SIG-M5 treated with dmso at 0.1 percent for 504 hours (cell line): ENCODE data around the gene TAS2R1.

Source experiments
- DNase-seq: peaks from one replicate; lab custom pipeline; 2025; ENCODE audit not compliant: unreplicated experiment; lab: John Stamatoyannopoulos, UW

The TAS2R1 gene

DNA sequence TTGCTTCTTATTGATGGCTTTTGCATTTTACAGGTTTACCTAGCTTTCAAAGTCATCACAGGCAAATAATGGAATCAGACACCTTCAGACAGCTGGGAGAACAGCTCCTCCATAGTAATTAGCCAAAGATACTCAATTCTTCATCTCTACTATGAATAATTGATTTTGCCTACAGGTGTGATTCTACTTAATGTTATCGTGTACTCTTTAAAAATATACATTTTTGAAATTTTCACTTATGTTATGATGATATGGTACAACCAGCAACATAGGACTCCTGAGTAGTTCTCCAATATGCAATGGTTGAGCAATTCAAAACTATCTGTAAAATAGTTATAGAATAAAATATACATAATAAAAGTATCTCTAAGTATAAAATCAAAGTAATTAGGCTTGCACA, at the start of gene TAS2R1:
Gene TAS2R1, minus strand, starts transcription at position 101 of the 400 bp plus-strand sequence. CDS start 319 bp downstream, outside the sequence.
- DNase-seq: no peak

DNA sequence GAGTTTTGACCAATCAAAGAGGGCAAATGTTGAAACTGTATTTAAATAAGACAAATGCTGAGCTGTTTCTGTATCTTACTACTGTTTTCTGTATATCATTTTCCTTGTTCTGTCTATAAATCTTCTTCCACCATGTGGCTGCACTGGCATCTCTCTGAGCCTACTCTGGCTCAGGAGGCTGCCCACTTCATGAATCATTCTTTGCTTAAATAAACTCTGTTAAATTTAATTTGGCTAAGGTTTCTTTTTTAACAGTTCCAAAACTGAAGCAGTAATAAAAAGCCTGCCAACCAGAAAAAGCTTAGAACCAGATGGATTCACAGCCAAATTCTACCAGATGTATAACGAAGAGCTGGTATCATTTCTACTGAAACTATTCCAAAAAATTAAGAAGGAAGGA, 40.2 kb upstream of the TAS2R1 start:
- DNase-seq: no peak

DNA sequence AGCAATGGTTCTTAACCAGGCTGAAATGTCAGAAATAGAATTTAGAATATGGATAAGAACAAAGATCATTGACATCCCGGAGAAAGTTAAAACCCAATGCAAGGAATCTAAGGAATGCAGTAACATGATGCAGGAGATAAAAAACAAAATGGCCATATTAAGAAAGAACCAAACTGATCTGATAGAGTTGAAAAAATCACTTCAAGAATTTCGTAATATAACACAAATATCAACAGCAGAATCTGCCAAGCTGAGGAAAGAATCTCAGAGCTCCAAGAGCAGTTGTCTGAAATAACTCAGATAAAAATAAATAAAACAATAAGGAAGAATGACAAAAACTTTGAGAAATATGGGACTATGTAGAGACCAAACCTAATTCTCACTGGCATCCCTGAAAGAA, 37.8 kb upstream of the TAS2R1 start:
- no peak for DNase-seq

- DNase-seq: no peak
These were observed 33.7 kb upstream of the TAS2R1 start for GRCh38 chr5:9663891-9664290.

DNA sequence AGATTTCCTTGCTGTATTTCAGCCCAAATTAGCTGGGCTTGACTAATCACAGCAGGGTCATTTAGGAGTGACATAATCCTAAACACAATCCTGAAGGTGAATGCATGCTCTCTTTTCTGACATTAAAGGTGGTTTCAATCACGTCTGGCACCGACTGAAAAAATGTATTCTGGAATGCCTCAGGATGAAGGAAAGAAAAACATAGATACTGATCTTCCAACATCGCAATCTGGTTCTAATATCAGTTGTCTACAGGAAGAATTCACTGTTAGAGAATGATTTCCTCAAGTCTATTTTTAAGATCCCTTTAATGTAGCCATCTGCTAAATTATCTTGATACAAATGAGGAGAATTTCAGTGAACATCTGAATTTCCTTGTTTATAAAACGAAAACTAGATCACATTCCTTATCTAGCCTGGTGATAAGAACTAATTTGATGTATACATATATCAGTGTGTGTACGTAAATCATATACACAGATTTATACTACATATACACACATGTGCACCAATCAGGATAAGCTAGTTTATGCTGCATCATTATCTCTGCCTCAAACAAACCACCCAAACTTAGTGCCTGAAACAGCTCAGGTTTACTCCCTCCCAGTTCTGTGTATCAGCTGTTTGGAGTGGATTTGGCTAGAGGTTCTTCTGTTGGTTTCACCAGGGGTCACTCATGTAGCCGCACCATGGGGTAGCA, 31.3 kb upstream of the TAS2R1 start:
- DNase-seq: no peak

- no peak for DNase-seq
These were observed 28.6 kb upstream of the TAS2R1 start for GRCh38 chr5:9658706-9659105.

- DNase-seq: no peak
These were observed 27.7 kb upstream of the TAS2R1 start for GRCh38 chr5:9657819-9658218.

DNA sequence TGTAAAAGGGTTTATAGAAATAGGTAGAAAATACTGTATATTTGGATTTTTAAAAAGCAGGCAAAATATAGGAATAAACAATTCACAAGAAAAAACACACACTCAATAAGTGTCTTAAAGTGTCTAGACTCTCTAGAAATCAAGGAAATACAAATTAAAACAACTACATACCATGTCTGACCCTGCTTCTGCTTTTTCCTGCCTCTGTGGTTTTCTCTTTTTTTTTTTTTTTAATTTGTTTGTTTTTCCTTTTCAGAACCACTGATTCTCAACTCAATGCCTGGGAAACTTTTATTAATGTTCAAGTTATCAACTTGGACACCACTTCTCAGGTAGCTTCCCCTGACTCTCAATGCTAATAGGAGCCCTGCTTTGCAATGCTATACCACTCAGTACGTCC, 25.5 kb upstream of the TAS2R1 start:
- no peak for DNase-seq

GRCh38 chr5:9654886-9655285, 24.7 kb upstream of the TAS2R1 start:
- DNase-seq: no peak

DNA sequence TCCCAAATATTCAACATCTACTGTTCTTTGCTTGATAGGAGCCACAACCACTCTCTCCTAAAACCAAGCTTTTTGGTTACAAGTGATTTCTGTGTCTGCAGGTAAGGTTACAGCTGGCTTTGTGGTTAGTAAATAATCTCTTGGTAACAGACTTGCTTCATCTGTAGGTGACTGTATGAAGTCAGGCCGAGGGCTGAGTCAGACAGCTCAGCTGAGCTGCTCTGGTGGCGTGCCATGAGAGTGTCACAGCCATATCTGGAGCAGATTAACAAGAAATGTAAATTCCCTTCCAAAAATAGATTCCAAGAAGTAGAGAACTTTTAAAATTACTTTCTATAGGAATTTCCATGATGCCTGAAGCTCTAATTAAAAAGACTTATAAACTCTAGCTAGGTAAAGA, 23.7 kb upstream of the TAS2R1 start:
- DNase-seq: no peak

DNA sequence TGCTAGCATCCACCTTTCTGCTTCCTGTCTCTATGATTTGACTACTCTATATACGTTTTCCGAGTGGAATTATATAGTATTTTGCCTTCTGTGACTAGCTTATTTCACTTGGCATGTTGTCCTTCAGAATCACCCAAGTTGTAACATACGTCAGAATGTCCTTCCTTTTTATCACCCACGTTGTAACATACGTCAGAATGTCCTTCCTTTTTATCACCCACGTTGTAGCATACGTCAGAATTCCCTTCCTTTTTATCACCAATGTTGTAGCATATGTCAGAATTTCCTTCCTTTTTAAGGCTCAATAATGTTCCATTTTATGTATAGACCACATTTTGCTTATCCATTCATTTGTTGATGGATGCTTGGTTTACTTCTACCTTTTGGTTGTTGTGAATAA, 22.9 kb upstream of the TAS2R1 start:
- DNase-seq: no peak

- no peak for DNase-seq
These were observed 22.1 kb upstream of the TAS2R1 start for GRCh38 chr5:9652295-9652694.

- no peak for DNase-seq
These were observed 16.7 kb upstream of the TAS2R1 start for GRCh38 chr5:9646843-9647242.

DNA sequence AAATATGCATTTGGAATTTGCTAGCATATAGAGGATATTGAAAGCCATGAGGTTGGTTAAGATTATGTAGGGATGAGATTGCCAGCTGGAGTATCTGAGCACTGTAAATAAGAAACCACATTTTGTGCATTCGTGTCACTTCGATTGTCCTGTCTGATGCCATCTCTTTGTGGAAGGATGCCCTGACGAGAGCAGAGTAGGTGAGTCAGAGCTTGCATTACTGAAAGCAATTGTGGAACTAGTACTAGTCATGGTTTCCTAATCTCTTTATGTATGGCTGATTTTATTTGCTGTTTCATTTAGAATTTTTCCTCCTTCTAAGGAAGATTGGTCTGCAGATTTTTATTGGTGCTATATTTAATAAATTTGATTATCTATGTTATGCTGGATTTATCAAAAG, 14.5 kb upstream of the TAS2R1 start:
- DNase-seq: no peak

DNA sequence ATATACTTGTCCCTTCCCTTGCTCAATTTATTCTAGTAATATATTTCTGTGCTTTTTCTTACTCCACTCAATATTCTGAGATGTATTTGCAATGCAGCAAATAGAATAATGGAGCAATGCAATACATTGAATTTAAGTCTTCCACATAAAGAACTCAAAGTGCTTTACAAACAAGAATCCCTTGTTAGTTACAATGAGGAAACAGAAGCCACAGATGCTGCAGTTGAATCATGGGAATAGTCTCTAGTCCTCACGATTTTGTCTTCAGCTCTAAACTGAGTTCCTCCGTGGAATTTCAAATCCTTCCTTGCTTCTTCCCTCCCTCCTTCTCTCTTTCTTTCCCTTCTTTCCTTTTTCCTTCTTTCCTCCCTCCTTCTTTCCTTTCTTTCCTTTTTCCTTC, 12.5 kb upstream of the TAS2R1 start:
- no peak for DNase-seq

DNA sequence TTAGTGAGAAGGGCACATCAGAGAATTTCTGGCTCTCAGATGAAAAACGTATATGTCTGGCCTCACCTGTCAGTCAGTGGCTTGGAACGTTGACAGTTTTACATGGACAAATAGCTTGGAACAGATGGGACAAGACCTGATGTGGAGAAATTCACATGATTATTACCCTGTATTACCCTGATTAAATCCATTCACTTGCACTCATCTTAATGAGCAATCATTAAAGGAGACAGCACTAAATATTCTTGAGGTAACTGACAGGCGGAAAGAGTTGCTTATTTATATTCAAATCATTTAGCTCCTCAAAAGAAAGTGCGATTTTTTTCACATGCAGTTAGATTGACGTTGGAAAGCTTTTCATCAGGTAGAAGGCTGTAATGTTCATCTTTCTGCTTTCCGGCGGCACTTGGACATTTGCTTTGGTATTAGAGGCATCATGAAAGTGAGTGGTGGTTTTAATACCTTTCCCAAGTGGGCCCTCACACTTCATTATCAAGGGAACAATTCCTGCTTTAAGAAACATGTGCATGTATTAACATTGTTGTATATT, 11.7 kb upstream of the TAS2R1 start:
- DNase-seq: no peak

- DNase-seq: no peak
These were observed 2.3 kb upstream of the TAS2R1 start for GRCh38 chr5:9632495-9632894.

GRCh38 chr5:9627541-9627940, 2.6 kb downstream of the TAS2R1 start:
- no peak for DNase-seq

GRCh38 chr5:9626955-9627354, 3.2 kb downstream of the TAS2R1 start:
- no peak for DNase-seq

DNA sequence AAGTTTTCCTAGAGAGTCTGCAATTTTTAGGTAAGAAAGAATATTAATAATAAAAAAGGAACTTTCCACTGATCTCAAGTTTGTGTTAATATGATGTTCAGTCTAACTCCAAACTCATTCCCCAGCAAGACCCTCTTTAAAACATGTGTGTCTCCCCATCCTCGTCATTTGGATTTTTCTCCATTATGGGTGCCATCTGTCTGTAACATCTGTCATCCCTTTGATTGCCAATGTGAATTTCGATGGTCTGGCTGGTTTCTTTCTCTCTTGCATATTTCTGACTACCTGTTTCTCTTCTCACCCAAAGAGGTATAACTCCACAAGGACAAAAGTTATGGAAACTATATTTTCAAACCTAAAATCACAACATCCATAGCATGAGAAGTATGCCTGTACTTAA, 4.4 kb downstream of the TAS2R1 start:
- no peak for DNase-seq

GRCh38 chr5:9625286-9625685, 4.9 kb downstream of the TAS2R1 start:
- DNase-seq: no peak

DNA sequence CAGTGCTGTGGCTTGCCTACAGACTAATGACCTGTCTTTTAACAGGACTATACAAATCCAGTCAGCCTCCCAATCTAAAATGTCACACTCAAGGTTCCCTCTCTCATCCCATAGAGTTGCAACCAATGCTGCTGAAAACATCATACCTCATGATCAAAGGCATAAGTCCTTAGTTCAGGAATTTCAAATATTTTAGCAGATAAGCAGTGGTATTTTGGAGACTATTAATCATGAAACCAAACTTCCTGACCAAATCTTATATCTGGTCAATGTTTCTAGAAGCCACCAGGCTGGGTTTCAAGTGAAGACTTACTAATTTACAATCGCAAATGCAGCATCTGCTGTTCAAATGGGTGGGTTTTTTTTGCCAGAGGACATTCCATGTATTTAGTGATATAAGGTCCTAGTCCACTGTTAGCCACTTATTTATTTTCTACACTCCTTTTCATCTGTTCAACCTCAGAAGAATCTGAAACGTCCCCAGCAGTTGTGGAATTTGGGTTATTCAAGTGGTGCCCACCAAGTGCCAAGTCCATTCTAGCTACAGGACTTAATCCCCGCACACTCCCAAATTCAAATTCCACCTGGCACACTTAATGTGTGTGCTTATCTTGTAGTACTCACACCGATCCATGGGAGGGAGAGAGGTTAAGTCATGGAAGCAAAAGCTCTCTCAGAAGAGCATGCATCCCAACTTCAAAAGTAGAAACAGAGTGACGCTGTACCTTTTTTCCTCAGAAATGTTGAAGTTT, 5.8 kb downstream of the TAS2R1 start:
- DNase-seq: no peak
